ENCODE measurements around the gene VKORC1. TPM values are rescaled to one million over a fixed set of nuclear protein-coding genes. Genes with fewer than 3 reads are reported as not detected.
A peak's percentile ranks its signal among the peaks of the same experiment; 100 is the strongest.

VKORC1 gene
- total and polyA plus RNA-seq, 5 donors from 2014 or later: 38.1 to 113 (median 103) TPM

- peaks cover 20% of the 10 kb centered on the region for H3K36me3 Mint-ChIP-seq
- H3K4me1 ChIP-seq (ENCODE audit: control insufficient read depth, insufficient read depth, low read length, poor library complexity, severe bottlenecking): no peaks in the 10 kb centered on the region
Measured at GRCh38 chr16:31128711-31129567, 34.3 kb upstream of the VKORC1 start.

GRCh38 chr16:31127182-31127581, 32.6 kb upstream of the VKORC1 start:
- H3K27ac ChIP-seq (ENCODE audit: insufficient read depth, low read length, poor library complexity, severe bottlenecking): no peak overlapping the region
- Mint-ChIP-seq H3K9me3 (no peaks in the 10 kb centered on the region), H3K4me3 (no peak overlapping the region), H3K27ac (no peak overlapping the region), H3K27me3 (no peaks in the 10 kb centered on the region), H3K4me1 (peaks cover 0 to 10% (median 2%) of the 10 kb centered on the region in 4 donors), H3K36me3 (peaks cover 17% of the 10 kb centered on the region)
- H3K9me3 ChIP-seq (ENCODE audit: control insufficient read depth in 2 of 2, low read length in 2 of 2): no peaks in the 10 kb centered on the region
- DNase-seq (no peak), ATAC-seq (ENCODE audit: low read depth in 2 of 2) (no peak)
- H3K27me3 ChIP-seq (ENCODE audit: control insufficient read depth, insufficient read depth, low read length): no peaks in the 10 kb centered on the region
- no peak overlapping the region for H3K4me3 ChIP-seq (ENCODE audit: low read depth, low read length)
- H3K4me1 ChIP-seq (ENCODE audit: control insufficient read depth, insufficient read depth, low read length, poor library complexity, severe bottlenecking): no peaks in the 10 kb centered on the region
- peaks cover 52% of the 10 kb centered on the region for H3K36me3 ChIP-seq (ENCODE audit: control insufficient read depth, insufficient read depth, low read length)

More at GRCh38 chr16:31128711-31129567, 34.3 kb upstream of the VKORC1 start:
- Mint-ChIP-seq H3K4me3 (no peak overlapping the region), H3K27ac (peak overlapping the region in 1 of 3 donors; percentile 38), H3K9me3 (peaks cover 0 to 1% (median 0%) of the 10 kb centered on the region in 7 donors), H3K4me1 (peaks cover 0 to 10% (median 2%) of the 10 kb centered on the region in 4 donors), H3K27me3 (no peaks in the 10 kb centered on the region)
- Histone ChIP-seq H3K27ac (ENCODE audit: insufficient read depth, low read length, poor library complexity, severe bottlenecking) (no peak overlapping the region), H3K36me3 (ENCODE audit: control insufficient read depth, insufficient read depth, low read length) (peaks cover 47% of the 10 kb centered on the region), H3K4me3 (ENCODE audit: low read depth, low read length) (no peak overlapping the region), H3K9me3 (ENCODE audit: control insufficient read depth in 2 of 2, low read length in 2 of 2) (no peaks in the 10 kb centered on the region), H3K27me3 (ENCODE audit: control insufficient read depth, insufficient read depth, low read length) (no peaks in the 10 kb centered on the region)
- DNase-seq (no peak), ATAC-seq (ENCODE audit: low read depth in 2 of 2) (no peak)

DNA sequence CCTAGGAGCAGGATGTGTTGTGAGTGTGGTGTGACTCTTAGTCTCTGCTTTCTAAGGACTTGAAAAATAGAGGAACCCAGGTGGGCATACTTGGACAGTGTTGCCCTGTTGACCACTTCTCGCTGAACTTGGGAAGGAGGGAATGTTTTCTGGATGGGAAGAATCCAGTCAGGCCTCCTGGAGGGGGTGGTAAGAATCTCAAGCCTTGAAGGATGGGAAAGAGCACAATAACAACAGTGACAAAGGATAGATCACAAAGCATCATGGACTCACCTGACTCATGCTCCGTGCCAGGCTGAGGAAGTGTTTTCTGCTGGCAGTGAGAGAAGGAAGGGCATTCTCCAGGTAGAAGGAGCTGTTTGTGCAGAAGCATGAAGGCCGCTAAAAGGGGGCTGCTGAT, 31.2 kb upstream of the VKORC1 start:
- H3K36me3 ChIP-seq (ENCODE audit: control insufficient read depth, insufficient read depth, low read length): peaks cover 51% of the 10 kb centered on the region
- peaks cover 0 to 14% (median 3%) of the 10 kb centered on the region in 4 donors for H3K4me1 Mint-ChIP-seq
- H3K27me3 ChIP-seq (ENCODE audit: control insufficient read depth, insufficient read depth, low read length): no peaks in the 10 kb centered on the region
- DNase-seq (no peak), ATAC-seq (ENCODE audit: low read depth in 2 of 2) (no peak)
- H3K36me3 Mint-ChIP-seq: peaks cover 22% of the 10 kb centered on the region
- H3K4me3 ChIP-seq (ENCODE audit: low read depth, low read length): no peak overlapping the region
- H3K9me3 ChIP-seq (ENCODE audit: control insufficient read depth in 2 of 2, low read length in 2 of 2): no peaks in the 10 kb centered on the region
- no peaks in the 10 kb centered on the region for H3K4me1 ChIP-seq (ENCODE audit: control insufficient read depth, insufficient read depth, low read length, poor library complexity, severe bottlenecking)
- H3K27me3 Mint-ChIP-seq: no peaks in the 10 kb centered on the region
- H3K4me3 Mint-ChIP-seq: no peak overlapping the region
- H3K27ac ChIP-seq (ENCODE audit: insufficient read depth, low read length, poor library complexity, severe bottlenecking): no peak overlapping the region
- peak overlapping the region in 2 of 3 donors; percentile 44 to 76 for H3K27ac Mint-ChIP-seq
- no peaks in the 10 kb centered on the region for H3K9me3 Mint-ChIP-seq

- peak overlapping the region in 3 of 4 donors; percentile 21 to 74 (median 24) for H3K4me3 Mint-ChIP-seq
- DNase-seq: no peak
- H3K4me1 Mint-ChIP-seq: peaks cover 4 to 24% (median 17%) of the 10 kb centered on the region in 4 donors
- peaks cover 14% of the 10 kb centered on the region for H3K36me3 Mint-ChIP-seq
- Histone ChIP-seq H3K27ac (ENCODE audit: insufficient read depth, low read length, poor library complexity, severe bottlenecking) (no peak overlapping the region), H3K36me3 (ENCODE audit: control insufficient read depth, insufficient read depth, low read length) (peaks cover 37% of the 10 kb centered on the region), H3K27me3 (ENCODE audit: control insufficient read depth, insufficient read depth, low read length) (no peaks in the 10 kb centered on the region), H3K4me3 (ENCODE audit: low read depth, low read length) (no peak overlapping the region), H3K9me3 (ENCODE audit: control insufficient read depth in 2 of 2, low read length in 2 of 2) (no peaks in the 10 kb centered on the region), H3K4me1 (ENCODE audit: control insufficient read depth, insufficient read depth, low read length, poor library complexity, severe bottlenecking) (peaks cover 14% of the 10 kb centered on the region)
- no peaks in the 10 kb centered on the region for H3K27me3 Mint-ChIP-seq
- H3K27ac Mint-ChIP-seq: peak overlapping the region in 1 of 3 donors; percentile 66
- ATAC-seq (ENCODE audit: low read depth in 2 of 2): no peak
- H3K9me3 Mint-ChIP-seq: no peaks in the 10 kb centered on the region
Measured at GRCh38 chr16:31120129-31120528, 25.5 kb upstream of the VKORC1 start.

- ATAC-seq (ENCODE audit: low read depth in 2 of 2): no peak
- peak overlapping the region; percentile 83 to 96 (median 89) for H3K27ac Mint-ChIP-seq
- H3K4me3 ChIP-seq (ENCODE audit: low read depth, low read length): peak overlapping the region; percentile 82
Measured at GRCh38 chr16:31118223-31119155, 23.9 kb upstream of the VKORC1 start.

DNA sequence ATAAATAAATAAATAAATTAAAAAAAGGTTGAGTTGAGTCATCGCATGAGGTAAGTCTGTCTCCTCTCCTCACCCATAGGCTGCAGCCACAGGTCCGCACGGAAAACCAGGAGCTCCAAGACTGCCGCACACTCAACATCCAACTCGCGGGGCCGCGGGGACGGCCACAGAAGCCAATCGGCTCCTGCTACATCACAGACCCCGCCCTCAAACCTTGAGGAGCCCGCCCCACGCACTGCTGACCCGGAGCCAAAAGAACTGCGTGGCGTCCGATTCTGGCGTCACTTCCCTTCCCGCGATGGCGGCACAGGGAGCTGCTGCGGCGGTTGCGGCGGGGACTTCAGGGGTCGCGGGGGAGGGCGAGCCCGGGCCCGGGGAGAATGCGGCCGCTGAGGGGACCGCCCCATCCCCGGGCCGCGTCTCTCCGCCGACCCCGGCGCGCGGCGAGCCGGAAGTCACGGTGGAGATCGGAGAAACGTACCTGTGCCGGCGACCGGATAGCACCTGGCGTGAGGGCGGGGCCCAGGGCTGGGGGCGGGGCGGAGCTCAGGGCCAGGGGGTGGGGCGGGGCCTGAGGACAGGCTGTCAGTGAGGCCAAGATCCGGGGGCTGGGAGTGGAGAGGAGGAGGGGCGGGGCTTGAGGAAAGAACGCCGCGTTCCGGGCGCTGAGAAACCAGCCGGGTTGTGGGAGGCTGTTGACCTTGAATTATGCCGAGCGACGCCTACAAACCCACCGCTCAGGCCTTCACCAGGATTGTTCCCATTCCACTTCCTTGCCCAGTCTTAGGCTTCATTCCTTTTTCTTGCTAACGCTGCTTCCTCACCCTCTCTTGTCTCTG, 23.0 kb upstream of the VKORC1 start, which contains the start of gene KAT8:
TSS of gene KAT8 (plus strand) at position 281 of the 839 bp plus-strand sequence. CDS start at position 299, 18 bp downstream.
- Histone ChIP-seq H3K4me1 (ENCODE audit: control insufficient read depth, insufficient read depth, low read length, poor library complexity, severe bottlenecking) (peaks cover 14% of the 10 kb centered on the region), H3K9me3 (ENCODE audit: control insufficient read depth in 2 of 2, low read length in 2 of 2) (no peaks in the 10 kb centered on the region), H3K27ac (ENCODE audit: insufficient read depth, low read length, poor library complexity, severe bottlenecking) (peak within 1 kb of the TSS; percentile 98), H3K4me3 (ENCODE audit: low read depth, low read length) (peak within 1 kb of the TSS; percentile 82), H3K27me3 (ENCODE audit: control insufficient read depth, insufficient read depth, low read length) (no peaks in the 10 kb centered on the region), H3K36me3 (ENCODE audit: control insufficient read depth, insufficient read depth, low read length) (peaks cover 32% of the 10 kb centered on the region)
- ATAC-seq (ENCODE audit: low read depth in 2 of 2) (peak; percentile 92 to 93), DNase-seq (peak; percentile 96 to 98 (median 98))
- Mint-ChIP-seq H3K27me3 (no peaks in the 10 kb centered on the region), H3K27ac (peak within 1 kb of the TSS; percentile 83 to 96 (median 89)), H3K4me1 (peaks cover 4 to 29% (median 17%) of the 10 kb centered on the region in 4 donors), H3K9me3 (no peaks in the 10 kb centered on the region), H3K36me3 (peaks cover 14% of the 10 kb centered on the region), H3K4me3 (peak within 1 kb of the TSS; percentile 88 to 96 (median 90))

More at GRCh38 chr16:31118223-31119155, 23.9 kb upstream of the VKORC1 start:
- Histone ChIP-seq H3K27me3 (ENCODE audit: control insufficient read depth, insufficient read depth, low read length) (no peaks in the 10 kb centered on the region), H3K27ac (ENCODE audit: insufficient read depth, low read length, poor library complexity, severe bottlenecking) (peak overlapping the region; percentile 98), H3K9me3 (ENCODE audit: control insufficient read depth in 2 of 2, low read length in 2 of 2) (no peaks in the 10 kb centered on the region), H3K4me1 (ENCODE audit: control insufficient read depth, insufficient read depth, low read length, poor library complexity, severe bottlenecking) (peaks cover 14% of the 10 kb centered on the region), H3K36me3 (ENCODE audit: control insufficient read depth, insufficient read depth, low read length) (peaks cover 32% of the 10 kb centered on the region)
- DNase-seq: no peak
- Mint-ChIP-seq H3K36me3 (peaks cover 14% of the 10 kb centered on the region), H3K27me3 (no peaks in the 10 kb centered on the region), H3K4me1 (peaks cover 4 to 28% (median 17%) of the 10 kb centered on the region in 4 donors), H3K4me3 (peak overlapping the region; percentile 88 to 96 (median 90)), H3K9me3 (no peaks in the 10 kb centered on the region)
